SH-SY5Y (cell line): ENCODE results near the gene KLF13.
A peak's percentile ranks its signal among the peaks of the same experiment; 100 is the strongest.

Experiments
- GATA2 ChIP-seq: IDR thresholded peaks from 2 replicates; pipeline ENCODE4 v1.6.1; 2011; ENCODE audit warnings: mild to moderate bottlenecking, low read depth, low read length
- GATA3 ChIP-seq: IDR thresholded peaks from 2 replicates; pipeline ENCODE4 v1.6.1; 2011; ENCODE audit warnings: low read depth, mild to moderate bottlenecking, low read length, moderate library complexity

KLF13 gene

GRCh38 chr15:31360843-31361763 lies 34.5 kb downstream of the KLF13 start:
- no peak for TF ChIP-seq GATA2
- no peak for TF ChIP-seq GATA3

- TF ChIP-seq GATA2 (no peak), GATA3 (no peak)
These were observed 35.3 kb downstream of the KLF13 start for GRCh38 chr15:31361764-31362515.

DNA sequence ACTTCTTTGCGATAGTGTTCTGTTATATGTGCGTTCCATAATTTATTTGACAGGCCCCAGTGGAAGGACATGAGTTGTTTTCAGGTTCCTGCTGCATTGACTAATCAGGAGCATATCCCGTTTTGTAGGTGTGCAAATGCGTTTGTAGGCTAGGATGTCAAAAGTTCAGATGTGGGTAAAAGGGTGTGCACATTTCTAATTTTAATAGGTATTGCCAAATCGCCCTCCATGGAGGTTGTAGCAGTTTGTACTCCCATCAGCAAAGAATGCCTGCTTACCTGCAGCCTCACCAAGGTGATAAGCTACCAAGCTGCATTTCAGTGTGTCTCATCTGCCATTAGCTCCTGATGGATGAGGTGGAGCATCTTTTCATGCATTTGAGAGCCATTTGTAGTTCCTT lies 36.3 kb downstream of the KLF13 start:
- no peak for TF ChIP-seq GATA3
- TF ChIP-seq GATA2: no peak

- no peak for TF ChIP-seq GATA2
- TF ChIP-seq GATA3: no peak
These were observed 37.8 kb downstream of the KLF13 start for GRCh38 chr15:31364301-31365031.

DNA sequence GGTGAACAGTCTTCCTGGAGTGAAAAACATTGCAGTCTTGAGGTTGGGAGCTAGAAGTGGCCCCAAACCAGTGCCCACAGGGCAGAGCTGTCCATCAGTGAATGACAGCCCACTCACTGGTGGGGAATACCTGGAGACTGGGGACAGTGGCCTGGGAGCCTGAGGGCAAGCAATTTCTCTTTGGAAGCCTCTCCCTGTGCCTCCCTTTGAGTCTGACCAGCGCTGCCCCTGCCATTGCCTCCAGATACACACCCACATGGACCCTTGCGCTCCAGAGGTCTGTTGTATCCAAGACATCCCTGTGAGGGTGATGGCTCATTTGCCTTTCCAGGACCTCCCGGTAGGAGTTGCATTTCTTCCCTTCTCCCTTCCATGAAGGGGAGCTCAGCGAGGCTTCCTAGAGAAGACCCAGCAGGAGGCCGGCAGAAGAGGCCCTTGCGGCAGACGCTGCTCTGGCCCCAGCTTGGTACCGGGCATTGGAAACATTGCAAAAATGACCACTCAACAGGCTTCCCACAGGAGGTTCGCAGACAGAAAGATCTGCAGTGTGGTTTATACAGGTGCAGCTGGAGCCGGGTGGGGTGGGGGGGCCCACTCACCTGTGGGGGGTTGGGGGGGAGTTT lies 38.5 kb downstream of the KLF13 start:
- TF ChIP-seq GATA3: no peak
- TF ChIP-seq GATA2: no peak

DNA sequence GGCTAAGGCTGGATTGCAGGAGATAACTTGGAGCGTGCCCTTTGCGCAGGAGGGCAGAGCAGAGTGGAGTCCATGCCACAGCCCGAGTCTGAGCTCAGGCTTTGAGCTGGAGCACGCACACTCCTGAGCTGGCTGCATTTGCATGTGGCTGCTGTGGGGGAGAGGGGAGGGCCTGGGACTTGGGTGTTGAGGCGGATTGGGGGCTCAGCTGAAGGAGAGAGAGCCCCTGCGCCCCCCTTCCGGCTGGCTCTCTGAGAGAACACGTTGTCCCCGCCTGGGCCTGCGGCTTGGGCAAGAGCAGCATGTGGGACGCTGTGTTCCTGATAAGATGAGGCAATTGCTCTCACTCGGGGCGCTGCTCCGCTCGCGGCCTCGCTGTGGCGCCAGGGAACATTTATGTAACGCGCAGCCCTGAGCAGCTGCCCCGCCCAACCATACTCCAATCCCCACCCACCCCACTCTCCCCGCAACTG lies 39.1 kb downstream of the KLF13 start:
- TF ChIP-seq GATA2 (peak; percentile 26; the same call in 1 of the 2 replicates), GATA3 (no peak)

DNA sequence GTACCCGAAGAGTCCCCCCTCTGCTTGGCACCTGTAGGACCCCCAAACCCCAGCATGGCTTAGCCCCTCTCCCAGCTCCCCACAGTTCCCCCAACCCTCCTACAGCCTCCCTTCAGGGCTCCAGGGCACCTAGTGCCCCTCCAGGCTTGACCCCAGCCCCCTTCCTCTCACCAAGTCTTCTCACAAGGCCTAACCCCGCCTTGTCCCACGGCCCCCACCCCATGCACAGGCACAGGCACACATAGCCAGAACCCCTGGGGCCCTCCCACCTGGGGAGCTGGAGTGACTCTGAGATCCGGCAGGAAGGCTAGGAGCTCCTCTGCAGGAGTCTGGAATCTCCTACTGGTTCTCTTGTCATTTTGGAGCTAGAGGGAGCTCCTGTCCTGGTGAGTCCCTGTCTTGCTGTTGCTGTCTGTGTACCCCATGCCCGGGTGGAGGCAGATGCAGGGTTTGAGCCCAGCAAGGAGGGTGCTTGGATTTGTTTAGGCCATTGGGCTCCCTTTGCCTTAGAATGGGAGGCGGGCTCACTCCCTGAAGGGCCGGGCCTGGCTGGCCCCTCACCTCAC lies 39.6 kb downstream of the KLF13 start:
- TF ChIP-seq GATA2: no peak
- no peak for TF ChIP-seq GATA3

DNA sequence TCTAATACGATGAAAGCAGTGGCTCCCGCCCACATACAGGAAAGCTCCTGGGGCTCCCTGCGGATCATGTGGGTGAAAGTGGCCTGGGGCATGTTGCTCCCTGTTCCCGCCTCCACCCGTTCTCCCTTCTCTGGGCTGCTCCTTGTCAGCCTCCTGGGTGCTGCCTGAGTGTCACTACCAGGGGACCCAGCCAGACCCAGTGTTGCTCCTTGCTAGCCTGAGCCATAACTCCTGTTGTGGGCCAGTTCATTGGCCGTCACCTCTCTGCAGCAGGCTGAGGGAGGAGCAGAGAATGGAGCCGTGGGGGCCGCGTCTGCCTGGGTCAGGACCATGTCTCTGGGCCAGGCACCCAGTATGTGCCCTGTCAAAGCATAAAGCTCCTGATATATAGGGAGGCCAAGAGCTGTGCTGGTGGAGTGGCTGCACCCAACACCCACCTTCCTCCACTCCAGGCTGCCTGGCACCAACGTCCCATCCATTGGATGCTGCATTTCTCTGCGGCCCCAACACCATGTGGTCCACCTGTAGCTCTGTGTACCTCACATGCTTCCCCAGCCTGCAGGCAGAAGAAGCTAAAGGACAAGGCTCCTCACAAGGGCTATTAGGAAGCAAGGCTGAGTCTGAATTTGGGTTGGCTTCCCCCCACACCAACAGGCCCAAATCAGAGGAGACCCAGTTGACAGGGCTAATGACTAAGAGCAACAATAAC lies 40.5 kb downstream of the KLF13 start:
- TF ChIP-seq GATA3 (no peak), GATA2 (no peak)

GRCh38 chr15:31367730-31368344 lies 41.2 kb downstream of the KLF13 start:
- TF ChIP-seq GATA3 (no peak), GATA2 (peak; percentile 84)

- no peak for TF ChIP-seq GATA3
- no peak for TF ChIP-seq GATA2
These were observed 43.1 kb downstream of the KLF13 start for GRCh38 chr15:31369727-31370126.

DNA sequence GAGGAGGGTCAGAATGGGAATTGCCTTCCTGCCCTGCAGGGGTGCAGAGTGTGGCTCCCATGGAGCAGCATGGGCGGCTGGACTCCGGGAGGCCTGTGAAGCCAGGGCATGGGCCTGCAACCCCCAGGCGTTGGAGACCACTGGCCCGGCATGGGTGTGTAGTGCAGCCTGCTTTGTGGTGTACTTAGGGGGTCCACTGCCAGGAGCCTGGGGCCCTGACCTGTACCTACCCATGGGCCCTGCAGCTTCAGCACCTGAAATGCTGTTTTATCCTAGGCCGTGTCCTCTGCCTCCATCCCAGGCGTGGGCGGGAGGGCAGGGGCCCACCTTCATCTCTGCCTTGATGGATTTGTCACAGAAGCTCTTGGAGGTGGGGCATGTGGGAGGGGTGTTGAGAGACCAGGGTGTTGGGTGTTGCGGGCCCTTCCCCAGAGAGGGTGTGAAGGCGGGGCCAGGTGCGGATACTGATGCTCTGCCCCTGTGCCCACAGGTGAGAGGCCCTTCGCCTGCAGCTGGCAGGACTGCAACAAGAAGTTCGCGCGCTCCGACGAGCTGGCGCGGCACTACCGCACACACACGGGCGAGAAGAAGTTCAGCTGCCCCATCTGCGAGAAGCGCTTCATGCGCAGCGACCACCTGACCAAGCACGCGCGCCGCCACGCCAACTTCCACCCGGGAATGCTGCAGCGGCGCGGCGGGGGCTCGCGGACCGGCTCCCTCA lies 45.0 kb downstream of the KLF13 start:
- no peak for TF ChIP-seq GATA2
- no peak for TF ChIP-seq GATA3

DNA sequence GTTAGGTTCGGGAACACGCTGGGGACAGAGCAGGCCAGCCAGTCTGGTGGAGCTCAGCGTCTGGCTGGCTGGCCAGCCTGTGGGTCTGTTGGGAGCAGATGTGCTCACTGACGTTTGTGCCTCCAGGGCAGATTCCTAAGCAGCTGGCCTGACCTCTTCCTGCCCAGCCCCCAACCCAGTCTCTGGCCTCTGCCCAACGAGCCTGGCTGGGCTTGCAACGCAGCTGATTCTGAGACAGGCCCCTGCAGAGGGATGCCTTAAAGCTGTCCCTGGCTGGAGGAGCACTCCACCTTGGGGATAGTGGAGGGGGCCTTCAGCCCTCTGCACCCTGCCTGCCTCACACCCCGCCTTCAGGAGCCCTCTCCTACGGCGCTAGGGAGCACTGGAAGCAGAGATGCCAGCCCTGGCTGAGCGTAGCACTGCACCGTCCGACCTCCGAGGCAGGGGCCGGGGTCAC lies 46.0 kb downstream of the KLF13 start:
- TF ChIP-seq GATA2: no peak
